Upper lobe of right lung (tissue), 1 donor: ENCODE results near the gene FN1. TPM values are rescaled to one million over a fixed set of nuclear protein-coding genes. Genes with fewer than 3 reads are reported as not detected.

Experiments used
- ATAC-seq: fragments of 200-7000 bp; cut with Tn5 transposase; one replicate; pipeline ENCODE4 v1.9.1; 2020; ENCODE audit warnings: mild to moderate bottlenecking, moderate library complexity
- DNase-seq: peaks from one replicate; pipeline ENCODE4 v3.0.0-alpha.2; 2020
- H3K27ac ChIP-seq: fragments of 200-600 bp; one replicate; pipeline ENCODE4 v1.8.0; 2022
- H3K27me3 ChIP-seq: fragments of 200-600 bp; one replicate; pipeline ENCODE4 v1.8.0; 2022; ENCODE audit warnings: mild to moderate bottlenecking
- H3K36me3 ChIP-seq: fragments of 200-600 bp; one replicate; pipeline ENCODE4 v1.8.0; 2022
- H3K4me1 ChIP-seq: fragments of 200-600 bp; one replicate; pipeline ENCODE4 v1.8.0; 2022
- H3K4me3 ChIP-seq: fragments of 200-600 bp; one replicate; pipeline ENCODE4 v1.8.0; 2022; ENCODE audit warnings: mild to moderate bottlenecking
- H3K9me3 ChIP-seq: fragments of 200-600 bp; one replicate; pipeline ENCODE4 v1.8.0; 2022
- intact Hi-C: fragments of 100-400 bp; cut with DNase I; formaldehyde crosslinking; loops from one replicate; pipeline ENCODE4 v1.11.0; 2022
- total RNA-seq: library from RNA; stranded (reverse); fragmentation: NEBNext Ultra II Directional; extraction: Animal tissue kit (Norgen Biotek cat#: 25700); gene quantifications from one replicate; pipeline ENCODE4 v1.2.1, GENCODE V29; 2021
- TF ChIP-seq, protein P1 (sequence below): fragments of 200-600 bp; IDR thresholded peaks from one replicate; pipeline ENCODE4 v1.8.0; 2022; ENCODE audit warnings: antibody characterized with exemption
- donor health status: DM: no; HTN: yes; CAD: no; lungs with severe emphysema.

The FN1 gene
- total RNA-seq, 1 donor from 2014 or later, result 955 TPM

DNA sequence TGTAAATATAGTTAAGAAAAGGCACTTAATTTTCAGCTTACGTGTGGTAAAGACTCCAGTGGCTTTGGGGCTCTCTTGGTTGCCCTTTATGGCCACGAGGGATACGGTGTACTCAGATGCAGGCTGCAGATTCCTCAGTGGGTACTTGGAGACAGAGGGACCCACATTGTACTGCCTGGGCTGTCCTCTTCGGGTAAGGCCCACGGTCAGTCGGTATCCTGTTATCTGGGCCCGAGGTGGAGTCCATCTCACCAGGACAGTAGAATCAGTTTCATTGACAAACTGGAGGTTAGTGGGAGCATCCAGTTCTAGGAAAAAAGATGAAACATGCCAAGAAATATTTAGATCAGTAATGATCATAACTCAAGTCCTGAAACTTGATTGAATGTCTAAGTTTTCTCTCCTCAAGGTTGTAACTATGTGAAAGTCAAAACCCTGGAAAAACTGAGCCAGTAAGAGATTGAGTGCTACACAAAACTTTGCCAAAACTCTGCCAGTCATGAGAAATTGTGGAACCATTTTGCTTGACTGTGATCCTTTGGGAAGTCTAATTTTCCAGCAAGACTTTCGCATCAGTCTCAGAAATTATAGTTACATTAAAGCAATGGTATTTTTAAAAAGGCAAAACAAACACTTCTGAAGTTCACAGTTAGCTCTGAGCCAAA is 31.4 kb downstream of the FN1 start:
- intact Hi-C loops, result no loop called here
- no peak for ATAC-seq

DNA sequence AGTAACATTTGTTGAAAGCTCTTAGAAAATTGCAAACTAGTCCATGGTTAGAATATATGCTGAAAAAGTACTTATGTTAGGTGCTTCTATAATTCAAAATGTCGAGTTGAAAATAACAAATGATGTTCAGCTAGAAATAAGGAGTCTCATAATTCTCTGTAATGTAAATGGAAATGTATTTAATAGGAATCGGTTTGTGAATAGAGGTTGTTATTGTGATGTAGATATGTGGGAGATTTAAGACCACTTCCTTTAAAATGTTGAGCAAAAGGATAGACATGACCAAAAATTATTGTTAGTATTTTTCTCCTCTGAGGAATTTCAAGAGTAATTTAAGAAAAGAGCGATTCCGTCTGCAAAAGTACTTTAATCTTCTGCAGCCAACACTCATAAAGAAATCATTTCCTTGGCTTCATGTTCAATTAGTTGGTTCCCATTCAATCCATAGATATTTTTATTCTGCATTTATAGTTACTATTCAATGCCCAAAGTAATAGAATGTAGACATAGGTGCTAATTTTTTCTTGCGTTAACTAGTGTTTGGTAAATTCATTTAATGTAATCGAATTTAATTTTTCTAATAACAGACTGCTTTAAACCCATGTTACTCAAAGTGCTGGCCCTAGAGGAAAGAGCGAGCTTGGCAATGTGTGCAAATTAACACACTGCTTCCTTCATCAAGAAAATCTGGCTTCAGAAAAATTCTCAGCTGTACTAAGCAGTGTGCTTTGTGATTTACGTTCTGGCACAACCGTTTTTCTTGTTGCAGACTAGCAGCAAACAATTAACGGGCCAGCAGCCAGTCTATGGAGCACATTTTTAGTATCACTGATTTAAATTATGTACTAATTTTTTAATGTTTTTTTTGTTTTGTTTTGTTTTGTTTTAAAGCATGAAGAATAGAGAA is 32.2 kb downstream of the FN1 start:
- no peak overlapping the region for H3K27ac ChIP-seq
- intact Hi-C loops, result no loop called here
- no peaks in the 10 kb centered on the region for H3K9me3 ChIP-seq
- no peak overlapping the region for H3K4me3 ChIP-seq
- peaks cover 55% of the 10 kb centered on the region for H3K36me3 ChIP-seq
- TF ChIP-seq, protein P1, sequence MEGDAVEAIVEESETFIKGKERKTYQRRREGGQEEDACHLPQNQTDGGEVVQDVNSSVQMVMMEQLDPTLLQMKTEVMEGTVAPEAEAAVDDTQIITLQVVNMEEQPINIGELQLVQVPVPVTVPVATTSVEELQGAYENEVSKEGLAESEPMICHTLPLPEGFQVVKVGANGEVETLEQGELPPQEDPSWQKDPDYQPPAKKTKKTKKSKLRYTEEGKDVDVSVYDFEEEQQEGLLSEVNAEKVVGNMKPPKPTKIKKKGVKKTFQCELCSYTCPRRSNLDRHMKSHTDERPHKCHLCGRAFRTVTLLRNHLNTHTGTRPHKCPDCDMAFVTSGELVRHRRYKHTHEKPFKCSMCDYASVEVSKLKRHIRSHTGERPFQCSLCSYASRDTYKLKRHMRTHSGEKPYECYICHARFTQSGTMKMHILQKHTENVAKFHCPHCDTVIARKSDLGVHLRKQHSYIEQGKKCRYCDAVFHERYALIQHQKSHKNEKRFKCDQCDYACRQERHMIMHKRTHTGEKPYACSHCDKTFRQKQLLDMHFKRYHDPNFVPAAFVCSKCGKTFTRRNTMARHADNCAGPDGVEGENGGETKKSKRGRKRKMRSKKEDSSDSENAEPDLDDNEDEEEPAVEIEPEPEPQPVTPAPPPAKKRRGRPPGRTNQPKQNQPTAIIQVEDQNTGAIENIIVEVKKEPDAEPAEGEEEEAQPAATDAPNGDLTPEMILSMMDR, result no peak
- H3K4me1 ChIP-seq, result no peaks in the 10 kb centered on the region
- DNase-seq (no peak), ATAC-seq (no peak)
- no peaks in the 10 kb centered on the region for H3K27me3 ChIP-seq

More for the DNA sequence above, 31.4 kb downstream of the FN1 start:
- H3K27me3 ChIP-seq, result no peaks in the 10 kb centered on the region
- H3K4me3 ChIP-seq, result no peak overlapping the region
- H3K4me1 ChIP-seq, result no peaks in the 10 kb centered on the region
- TF ChIP-seq, protein P1, result no peak
- H3K9me3 ChIP-seq, result no peaks in the 10 kb centered on the region
- no peak for DNase-seq
- peaks cover 57% of the 10 kb centered on the region for H3K36me3 ChIP-seq
- H3K27ac ChIP-seq, result no peak overlapping the region

DNA sequence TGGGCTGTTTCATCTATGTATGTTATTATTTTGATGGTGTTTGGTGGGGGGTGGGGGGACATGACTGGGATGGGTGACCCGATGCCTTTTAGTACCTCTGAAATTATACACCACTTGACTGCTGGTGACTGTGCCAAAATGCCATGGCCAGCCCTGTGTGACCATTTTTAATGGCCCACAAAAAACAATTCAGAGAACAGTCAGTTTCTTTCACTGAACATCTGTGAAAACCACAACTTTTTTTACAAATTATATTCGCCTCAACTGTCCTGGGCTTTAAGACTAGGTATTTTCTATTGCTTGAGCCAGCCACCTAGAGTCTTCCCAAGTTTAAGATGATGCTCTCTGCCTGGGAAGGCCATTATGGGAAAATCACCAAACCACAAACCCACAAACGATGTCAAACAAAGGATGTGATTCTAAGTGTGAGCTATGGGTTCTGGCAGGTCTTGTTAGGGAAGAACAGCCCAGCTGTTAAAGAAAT is 33.9 kb downstream of the FN1 start:
- Histone ChIP-seq H3K27me3 (no peaks in the 10 kb centered on the region), H3K4me3 (no peak overlapping the region), H3K9me3 (no peaks in the 10 kb centered on the region), H3K27ac (no peak overlapping the region), H3K4me1 (peaks cover 5% of the 10 kb centered on the region), H3K36me3 (peaks cover 42% of the 10 kb centered on the region)
- TF ChIP-seq, protein P1, result no peak
- intact Hi-C loops, result no loop called here
- DNase-seq, result no peak
- no peak for ATAC-seq

DNA sequence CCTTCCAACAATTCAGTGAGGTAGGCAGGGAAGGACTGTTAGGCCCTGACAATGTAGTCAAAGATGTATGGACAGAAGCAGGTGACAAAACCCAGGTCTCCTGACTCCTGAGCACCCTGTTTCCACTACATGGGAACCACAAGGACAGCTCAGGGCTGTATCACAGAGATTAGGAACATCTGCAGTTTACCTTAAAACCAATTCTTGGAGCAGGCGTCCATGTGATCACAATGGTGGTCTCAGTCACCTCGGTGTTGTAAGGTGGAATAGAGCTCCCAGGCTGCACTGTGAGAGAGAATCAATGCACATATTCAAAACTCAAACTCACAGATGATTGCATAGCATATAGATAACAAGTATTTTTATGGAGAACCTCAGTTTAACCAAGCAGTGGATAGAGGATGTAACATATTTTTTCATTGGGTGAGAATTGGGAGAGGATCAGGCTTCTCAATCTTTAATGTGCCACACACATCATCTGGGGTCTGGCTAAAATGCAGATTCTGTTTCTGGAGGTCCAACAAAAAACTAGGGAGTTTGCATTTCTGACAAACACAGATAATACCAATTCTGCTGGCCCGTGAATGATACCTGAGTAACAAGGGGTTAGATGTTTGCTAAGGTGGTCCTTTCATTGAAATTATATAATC is 36.7 kb downstream of the FN1 start:
- H3K27me3 ChIP-seq, result no peaks in the 10 kb centered on the region
- no peak overlapping the region for H3K4me3 ChIP-seq
- intact Hi-C loops, result no loop called here
- TF ChIP-seq, protein P1, result no peak
- H3K9me3 ChIP-seq, result no peaks in the 10 kb centered on the region
- peaks cover 24% of the 10 kb centered on the region for H3K36me3 ChIP-seq
- ATAC-seq (no peak), DNase-seq (no peak)
- H3K27ac ChIP-seq, result no peak overlapping the region
- peaks cover 9% of the 10 kb centered on the region for H3K4me1 ChIP-seq

DNA sequence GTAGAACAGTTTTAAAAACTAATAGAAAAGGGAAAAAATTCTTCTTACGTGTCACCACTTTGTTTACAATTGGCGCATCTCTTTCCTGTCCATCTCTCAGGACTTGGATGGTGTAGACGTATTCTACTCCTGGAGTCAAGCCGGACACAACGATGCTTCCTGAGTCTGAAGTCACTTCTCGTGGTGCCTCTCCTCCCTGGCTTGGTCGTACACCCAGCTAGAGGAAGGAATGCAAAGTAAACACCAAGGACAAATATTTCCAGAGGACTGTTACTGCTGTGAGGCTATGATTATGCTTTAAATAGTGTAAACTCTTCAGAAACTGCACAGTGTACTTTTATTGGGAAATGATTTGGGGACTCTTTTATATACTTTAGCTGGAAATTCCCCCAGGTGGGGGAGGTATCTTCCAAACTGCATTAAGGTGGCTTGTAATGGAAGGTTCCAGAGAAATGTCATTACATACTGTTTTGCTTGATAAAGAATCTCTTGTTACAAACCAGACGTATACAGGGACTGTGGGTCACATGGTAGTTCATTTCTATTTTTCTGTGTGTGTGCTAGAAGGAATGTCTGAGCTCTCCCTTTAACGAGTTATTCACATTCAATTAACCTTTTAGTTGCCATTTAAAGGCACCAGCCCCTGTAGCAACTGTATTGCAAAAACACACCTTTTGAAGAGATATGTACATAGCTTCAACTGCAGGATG is 38.1 kb downstream of the FN1 start:
- no peak overlapping the region for H3K27ac ChIP-seq
- DNase-seq (no peak), ATAC-seq (peak; percentile 89)
- no peaks in the 10 kb centered on the region for H3K27me3 ChIP-seq
- H3K36me3 ChIP-seq, result peaks cover 29% of the 10 kb centered on the region
- no peak overlapping the region for H3K4me3 ChIP-seq
- no peaks in the 10 kb centered on the region for H3K9me3 ChIP-seq
- TF ChIP-seq, protein P1, result peak; percentile 8
- H3K4me1 ChIP-seq, result peaks cover 9% of the 10 kb centered on the region
- intact Hi-C loops, result no loop called here
